ENCODE data around the gene BRPF1.

BRPF1 gene

GRCh38 chr3:9686050-9686550 is 45.4 kb upstream of the BRPF1 start:
- Histone ChIP-seq H3K36me3 (peaks cover 46% of the 10 kb centered on the region), H3K27ac (no peak overlapping the region), H3K4me3 (ENCODE audit: low read depth, low read length) (no peak overlapping the region), H3K9me3 (ENCODE audit: severe bottlenecking) (no peaks in the 10 kb centered on the region), H3K27me3 (ENCODE audit: insufficient read depth, low read depth, severe bottlenecking) (no peaks in the 10 kb centered on the region)
- TF ChIP-seq CTCF (IDR thresholded peaks at IDR 0.05; ENCODE audit: low read depth, low read length), result no peak
- DNase-seq, result no peak

- TF ChIP-seq CTCF (IDR thresholded peaks at IDR 0.05; ENCODE audit: low read depth, low read length), result no peak
- Histone ChIP-seq H3K4me3 (ENCODE audit: low read depth, low read length) (no peak overlapping the region), H3K9me3 (ENCODE audit: severe bottlenecking) (no peaks in the 10 kb centered on the region), H3K27ac (no peak overlapping the region), H3K27me3 (ENCODE audit: insufficient read depth, low read depth, severe bottlenecking) (no peaks in the 10 kb centered on the region), H3K36me3 (peaks cover 42% of the 10 kb centered on the region)
- DNase-seq, result no peak
Measured at GRCh38 chr3:9686703-9687102, 44.8 kb upstream of the BRPF1 start.

DNA sequence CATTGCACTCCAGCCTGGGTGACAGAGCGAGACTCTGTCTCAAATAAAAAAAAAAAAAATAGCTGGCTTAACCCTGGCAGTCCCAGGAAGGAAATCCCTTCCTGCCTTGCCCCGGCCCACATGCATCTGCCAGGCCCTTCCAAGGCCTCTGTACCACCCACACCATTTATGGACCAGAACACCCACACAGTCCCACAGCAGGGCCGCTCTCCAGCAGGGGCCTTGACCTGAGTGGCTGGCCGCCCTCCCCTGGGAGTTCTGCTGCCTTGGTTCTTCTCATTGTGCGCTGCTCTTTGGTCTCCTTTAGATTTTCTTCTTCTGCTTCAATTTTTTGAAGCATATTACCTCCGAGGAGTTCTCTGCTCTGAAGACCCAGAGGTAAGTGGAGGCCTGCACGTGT is 44.0 kb upstream of the BRPF1 start:
- Histone ChIP-seq H3K36me3 (peaks cover 40% of the 10 kb centered on the region), H3K27ac (no peak overlapping the region), H3K4me3 (ENCODE audit: low read depth, low read length) (no peak overlapping the region), H3K9me3 (ENCODE audit: severe bottlenecking) (no peaks in the 10 kb centered on the region), H3K27me3 (ENCODE audit: insufficient read depth, low read depth, severe bottlenecking) (no peaks in the 10 kb centered on the region)
- TF ChIP-seq CTCF (IDR thresholded peaks at IDR 0.05; ENCODE audit: low read depth, low read length), result no peak
- no peak for DNase-seq

- no peak for DNase-seq
- Histone ChIP-seq H3K27ac (no peak overlapping the region), H3K36me3 (peaks cover 28% of the 10 kb centered on the region), H3K9me3 (ENCODE audit: severe bottlenecking) (no peaks in the 10 kb centered on the region), H3K4me3 (ENCODE audit: low read depth, low read length) (no peak overlapping the region), H3K27me3 (ENCODE audit: insufficient read depth, low read depth, severe bottlenecking) (no peaks in the 10 kb centered on the region)
- TF ChIP-seq CTCF (IDR thresholded peaks at IDR 0.05; ENCODE audit: low read depth, low read length), result no peak
Measured at GRCh38 chr3:9688961-9689360, 42.6 kb upstream of the BRPF1 start.

DNA sequence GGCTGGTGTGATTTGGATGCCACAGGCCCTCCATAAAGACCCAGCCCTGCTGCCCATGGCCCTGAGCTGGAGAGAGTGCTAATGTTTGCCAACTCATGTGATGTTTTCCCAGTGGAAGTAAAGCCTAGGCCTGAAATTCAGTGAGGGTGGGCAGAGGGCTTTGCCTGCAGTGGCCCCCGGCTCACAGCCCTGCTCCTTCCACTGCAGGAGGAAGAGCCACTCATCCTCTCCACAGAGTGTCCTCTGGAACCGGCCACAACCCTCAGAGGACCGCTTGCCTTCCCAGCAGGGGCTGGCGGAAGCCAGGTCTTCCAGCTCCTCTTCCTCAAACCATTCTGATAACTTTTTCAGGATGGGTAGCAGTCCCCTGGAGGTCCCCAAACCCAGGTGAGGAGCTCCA is 41.8 kb upstream of the BRPF1 start:
- no peak for DNase-seq
- H3K4me3 ChIP-seq (ENCODE audit: low read depth, low read length), result no peak overlapping the region
- H3K9me3 ChIP-seq (ENCODE audit: severe bottlenecking), result no peaks in the 10 kb centered on the region
- H3K27me3 ChIP-seq (ENCODE audit: insufficient read depth, low read depth, severe bottlenecking), result no peaks in the 10 kb centered on the region
- peaks cover 27% of the 10 kb centered on the region for H3K36me3 ChIP-seq
- no peak overlapping the region for H3K27ac ChIP-seq
- no peak for TF ChIP-seq CTCF (IDR thresholded peaks at IDR 0.05; ENCODE audit: low read depth, low read length)

Measured in WERI-Rb-1 (cell line).